Pulmonary artery endothelial cell (primary cell): ENCODE data around the gene REEP6. TPM values are rescaled to one million over a fixed set of nuclear protein-coding genes. Genes with fewer than 3 reads are reported as not detected.

Experiments
- DNase-seq: peaks from one replicate; pipeline ENCODE4 v3.0.0-alpha.2; 2011; ENCODE audit warnings: low read depth, low spot score
- total RNA-seq: library from RNA; depleted of rRNA; stranded (reverse); fragments of >200 nt; gene quantifications from 2 replicates; pipeline ENCODE4 v1.2.3, GENCODE V29; 2014

Gene REEP6
- total RNA-seq, 1 donor from 2014 or later, result 0.53 TPM

- no peak for DNase-seq
These were observed 34.7 kb upstream of the REEP6 start for GRCh38 chr19:1456121-1456900.

- no peak for DNase-seq
These were observed 33.8 kb upstream of the REEP6 start for GRCh38 chr19:1457031-1457739.

GRCh38 chr19:1457892-1458291 is 33.1 kb upstream of the REEP6 start:
- no peak for DNase-seq

- DNase-seq, result no peak
These were observed 31.5 kb upstream of the REEP6 start for GRCh38 chr19:1459479-1459878.

- DNase-seq, result no peak
These were observed 30.7 kb upstream of the REEP6 start for GRCh38 chr19:1460033-1460995.

GRCh38 chr19:1461862-1462261 is 29.1 kb upstream of the REEP6 start:
- no peak for DNase-seq

GRCh38 chr19:1465191-1466016 is 25.6 kb upstream of the REEP6 start:
- DNase-seq, result no peak

- DNase-seq, result no peak
These were observed 24.9 kb upstream of the REEP6 start for GRCh38 chr19:1466018-1466460.

- no peak for DNase-seq
These were observed 24.3 kb upstream of the REEP6 start for GRCh38 chr19:1466461-1467214.

- no peak for DNase-seq
These were observed 23.8 kb upstream of the REEP6 start for GRCh38 chr19:1467215-1467489.

GRCh38 chr19:1467490-1468273 is 23.3 kb upstream of the REEP6 start:
- DNase-seq, result no peak

GRCh38 chr19:1468274-1468820 is 22.6 kb upstream of the REEP6 start:
- DNase-seq, result no peak

- no peak for DNase-seq
These were observed 22.1 kb upstream of the REEP6 start for GRCh38 chr19:1468821-1469254.

- no peak for DNase-seq
These were observed 21.5 kb upstream of the REEP6 start for GRCh38 chr19:1469255-1470054.

GRCh38 chr19:1470055-1470304 is 21.0 kb upstream of the REEP6 start:
- no peak for DNase-seq

- no peak for DNase-seq
These were observed 20.5 kb upstream of the REEP6 start for GRCh38 chr19:1470305-1471009.

- DNase-seq, result no peak
These were observed 19.9 kb upstream of the REEP6 start for GRCh38 chr19:1471010-1471514.
